Type B pancreatic cell (in vitro differentiated cells): ENCODE measurements around the gene MMP24. TPM values are rescaled to one million over a fixed set of nuclear protein-coding genes. Genes with fewer than 3 reads are reported as not detected.

ENCODE experiments used
- DNase-seq: peaks from one replicate; pipeline ENCODE4 v3.0.0; 2021; ENCODE audit warnings: mixed read lengths; ENCODE audit not compliant: unreplicated experiment; ENCODE audit errors: extremely low spot score
- H3K27ac Mint-ChIP-seq: 2 replicates; pipeline ENCODE4 v1.8.0; 2021; ENCODE audit warnings: mild to moderate bottlenecking, mixed read lengths
- H3K27me3 Mint-ChIP-seq: 2 replicates; pipeline ENCODE4 v1.8.0; 2021; ENCODE audit warnings: mixed read lengths
- H3K36me3 Mint-ChIP-seq: 2 replicates; pipeline ENCODE4 v1.8.0; 2021; ENCODE audit warnings: mixed read lengths
- H3K4me1 Mint-ChIP-seq: one replicate; pipeline ENCODE4 v1.8.0; 2021; ENCODE audit warnings: mixed read lengths; ENCODE audit not compliant: unreplicated experiment
- H3K4me3 Mint-ChIP-seq: 2 replicates; pipeline ENCODE4 v1.8.0; 2021; ENCODE audit warnings: mild to moderate bottlenecking, mixed read lengths
- H3K9me3 Mint-ChIP-seq: 2 replicates; pipeline ENCODE4 v1.8.0; 2021; ENCODE audit warnings: mixed read lengths
- total RNA-seq: library from RNA; stranded (reverse); gene quantifications from 2 replicates; pipeline ENCODE4 v1.2.1, GENCODE V29; 2021; ENCODE audit warnings: low replicate concordance
- TF ChIP-seq, protein P1 (sequence below): fragments of 200-600 bp; sonication (generic); conservative IDR thresholded peaks from 2 replicates; pipeline ENCODE4 v1.5.0; 2021; ENCODE audit warnings: antibody characterized with exemption, mild to moderate bottlenecking

The MMP24 gene
- total RNA-seq, 1 donor from 2014 or later = 2.6 TPM

DNA sequence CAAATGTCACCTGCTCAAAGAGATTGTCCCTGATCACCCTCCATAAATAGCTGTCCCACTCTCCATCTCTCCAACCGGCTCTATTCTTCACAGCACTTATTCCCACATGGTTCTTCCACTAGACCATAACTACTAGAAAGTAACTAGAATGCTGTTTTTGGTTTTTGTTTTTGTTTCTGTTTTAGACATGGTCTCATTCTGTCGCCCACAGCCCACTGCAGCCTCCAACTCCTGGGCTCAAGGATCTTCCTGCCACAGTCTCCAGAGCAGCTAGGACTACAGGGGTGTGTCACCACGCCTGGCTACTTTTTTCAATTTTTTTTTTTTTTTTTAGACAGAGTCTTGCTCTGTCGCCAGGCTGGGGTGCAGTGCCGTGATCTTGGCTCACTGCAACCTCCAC lies 12.2 kb downstream of the MMP24 start:
- DNase-seq = no peak
- TF ChIP-seq, protein P1, sequence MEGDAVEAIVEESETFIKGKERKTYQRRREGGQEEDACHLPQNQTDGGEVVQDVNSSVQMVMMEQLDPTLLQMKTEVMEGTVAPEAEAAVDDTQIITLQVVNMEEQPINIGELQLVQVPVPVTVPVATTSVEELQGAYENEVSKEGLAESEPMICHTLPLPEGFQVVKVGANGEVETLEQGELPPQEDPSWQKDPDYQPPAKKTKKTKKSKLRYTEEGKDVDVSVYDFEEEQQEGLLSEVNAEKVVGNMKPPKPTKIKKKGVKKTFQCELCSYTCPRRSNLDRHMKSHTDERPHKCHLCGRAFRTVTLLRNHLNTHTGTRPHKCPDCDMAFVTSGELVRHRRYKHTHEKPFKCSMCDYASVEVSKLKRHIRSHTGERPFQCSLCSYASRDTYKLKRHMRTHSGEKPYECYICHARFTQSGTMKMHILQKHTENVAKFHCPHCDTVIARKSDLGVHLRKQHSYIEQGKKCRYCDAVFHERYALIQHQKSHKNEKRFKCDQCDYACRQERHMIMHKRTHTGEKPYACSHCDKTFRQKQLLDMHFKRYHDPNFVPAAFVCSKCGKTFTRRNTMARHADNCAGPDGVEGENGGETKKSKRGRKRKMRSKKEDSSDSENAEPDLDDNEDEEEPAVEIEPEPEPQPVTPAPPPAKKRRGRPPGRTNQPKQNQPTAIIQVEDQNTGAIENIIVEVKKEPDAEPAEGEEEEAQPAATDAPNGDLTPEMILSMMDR = no peak
- Mint-ChIP-seq H3K9me3 (no peaks in the 10 kb centered on the region), H3K4me3 (no peak overlapping the region), H3K36me3 (no peaks in the 10 kb centered on the region), H3K4me1 (no peaks in the 10 kb centered on the region), H3K27me3 (no peaks in the 10 kb centered on the region), H3K27ac (no peak overlapping the region)

DNA sequence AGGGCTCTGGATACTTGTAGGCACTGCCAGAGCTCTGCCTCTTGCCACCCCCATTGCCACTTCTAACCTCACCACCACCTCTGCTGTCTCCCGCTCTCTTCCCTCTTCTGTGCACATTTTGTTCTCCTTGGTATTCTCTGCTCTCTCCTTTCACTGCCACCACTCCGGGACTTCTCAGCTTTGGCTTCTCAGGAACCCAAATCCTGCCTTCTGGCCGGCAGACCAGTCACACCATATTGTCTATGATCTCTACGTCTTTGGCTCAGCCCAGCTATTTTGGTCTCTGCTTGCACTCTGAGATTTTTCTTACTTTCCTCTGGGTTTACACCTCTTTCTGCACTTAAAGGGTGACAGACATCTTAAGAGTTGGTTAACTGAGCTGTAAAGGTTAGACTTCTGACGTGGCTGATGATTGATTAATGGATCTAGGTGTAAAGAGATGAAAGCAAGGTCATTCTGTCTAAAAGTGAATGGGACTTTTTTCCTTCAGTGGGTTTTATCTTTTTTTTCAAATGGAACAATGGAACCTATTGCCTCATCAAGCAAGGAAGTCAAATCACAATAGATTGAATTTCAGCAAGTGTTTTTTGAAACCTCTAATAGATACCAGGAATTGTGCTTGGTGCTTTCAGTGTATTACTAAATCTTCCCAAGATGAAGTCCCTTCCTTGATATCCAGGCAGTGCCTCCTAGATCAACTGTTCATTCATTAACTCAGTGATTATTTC lies 13.8 kb downstream of the MMP24 start:
- Mint-ChIP-seq H3K4me1 (no peaks in the 10 kb centered on the region), H3K27me3 (no peaks in the 10 kb centered on the region), H3K4me3 (no peak overlapping the region), H3K9me3 (no peaks in the 10 kb centered on the region), H3K36me3 (no peaks in the 10 kb centered on the region), H3K27ac (no peak overlapping the region)
- DNase-seq = no peak
- TF ChIP-seq, protein P1 = no peak

DNA sequence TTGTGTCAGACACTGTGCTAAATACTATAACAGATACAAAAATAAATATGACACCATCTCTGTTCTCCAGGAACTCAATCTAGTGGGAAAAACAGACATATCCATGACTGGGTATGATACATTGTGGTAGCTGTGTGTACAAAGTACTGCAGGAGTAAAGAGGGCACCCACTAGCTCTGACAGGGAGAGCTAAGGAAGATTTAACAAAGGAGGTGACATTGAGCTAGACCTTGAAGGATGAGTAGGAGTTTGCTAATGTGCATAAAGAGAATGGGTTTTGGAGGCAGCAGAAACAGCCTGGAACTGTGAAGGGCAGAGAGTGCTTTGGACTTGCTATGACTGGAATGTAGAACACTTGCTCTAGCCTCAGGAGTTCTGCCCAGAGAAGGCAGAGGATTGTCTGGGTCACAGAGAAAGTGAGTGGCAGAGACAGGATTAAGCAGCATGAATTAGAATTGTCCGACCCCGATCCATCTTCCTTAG lies 14.4 kb downstream of the MMP24 start:
- TF ChIP-seq, protein P1 = no peak
- Mint-ChIP-seq H3K4me3 (no peak overlapping the region), H3K4me1 (no peaks in the 10 kb centered on the region), H3K27me3 (no peaks in the 10 kb centered on the region), H3K9me3 (no peaks in the 10 kb centered on the region), H3K27ac (no peak overlapping the region), H3K36me3 (no peaks in the 10 kb centered on the region)
- no peak for DNase-seq

DNA sequence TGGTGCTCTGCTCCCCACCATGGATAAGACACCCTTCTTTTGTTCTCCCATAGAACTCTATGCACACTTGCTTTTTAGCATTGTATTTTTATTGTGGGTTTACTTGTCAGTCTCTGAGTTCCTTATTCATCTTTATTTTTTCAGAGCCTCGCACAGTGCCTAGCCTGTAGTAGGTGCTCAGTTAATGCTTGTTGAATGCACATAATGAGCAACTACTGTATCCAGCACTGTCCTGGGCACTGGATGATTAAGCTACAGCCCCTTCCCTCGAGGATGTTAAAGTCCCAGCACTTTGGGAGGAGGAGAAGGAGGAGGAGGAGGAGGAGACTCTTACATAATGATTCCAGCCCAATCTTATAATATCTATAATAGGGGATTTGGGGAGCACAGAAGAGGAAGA lies 16.8 kb downstream of the MMP24 start:
- no peaks in the 10 kb centered on the region for H3K9me3 Mint-ChIP-seq
- no peak for DNase-seq
- no peak overlapping the region for H3K4me3 Mint-ChIP-seq
- H3K4me1 Mint-ChIP-seq = no peaks in the 10 kb centered on the region
- no peaks in the 10 kb centered on the region for H3K36me3 Mint-ChIP-seq
- TF ChIP-seq, protein P1 = no peak
- no peak overlapping the region for H3K27ac Mint-ChIP-seq
- H3K27me3 Mint-ChIP-seq = no peaks in the 10 kb centered on the region

DNA sequence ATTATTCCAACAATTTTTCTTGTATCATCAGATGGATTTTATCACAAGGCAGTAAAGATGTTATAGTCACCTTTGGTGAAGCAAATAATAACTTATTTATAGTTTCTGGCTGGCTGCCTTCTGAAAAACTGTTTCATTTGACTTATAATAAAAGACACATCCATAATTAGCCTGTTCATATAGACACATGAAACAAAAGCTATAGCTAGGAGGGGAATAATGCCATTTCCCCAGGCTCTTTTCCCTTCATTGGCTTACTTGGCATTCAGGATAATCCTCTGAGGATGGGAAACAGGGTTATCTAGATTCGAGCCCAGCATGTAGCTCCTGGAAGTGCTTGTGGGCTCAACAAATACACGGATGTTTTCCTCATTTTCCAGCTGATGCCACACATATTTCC lies 17.5 kb downstream of the MMP24 start:
- no peak overlapping the region for H3K4me3 Mint-ChIP-seq
- H3K4me1 Mint-ChIP-seq = no peaks in the 10 kb centered on the region
- TF ChIP-seq, protein P1 = no peak
- H3K36me3 Mint-ChIP-seq = no peaks in the 10 kb centered on the region
- no peaks in the 10 kb centered on the region for H3K27me3 Mint-ChIP-seq
- no peaks in the 10 kb centered on the region for H3K9me3 Mint-ChIP-seq
- no peak for DNase-seq
- H3K27ac Mint-ChIP-seq = no peak overlapping the region
